HG03045 (cell line): ENCODE results near the gene FAM72B.
"Not testable (repeated sequence)": the region's sequence is repeated elsewhere in the genome, so short reads cannot be mapped to it uniquely, and the experiment has no call there.

Experiments used
- ATAC-seq: cut with Tn5 transposase; IDR thresholded peaks from one replicate; pipeline ENCODE4 v1.9.1; 2021; ENCODE audit warnings: mild to moderate bottlenecking, moderate library complexity; ENCODE audit not compliant: unreplicated experiment

The FAM72B gene

GRCh38 chr1:121155671-121156358 is 28.3 kb downstream of the FAM72B start:
- ATAC-seq, result not testable (repeated sequence)

DNA sequence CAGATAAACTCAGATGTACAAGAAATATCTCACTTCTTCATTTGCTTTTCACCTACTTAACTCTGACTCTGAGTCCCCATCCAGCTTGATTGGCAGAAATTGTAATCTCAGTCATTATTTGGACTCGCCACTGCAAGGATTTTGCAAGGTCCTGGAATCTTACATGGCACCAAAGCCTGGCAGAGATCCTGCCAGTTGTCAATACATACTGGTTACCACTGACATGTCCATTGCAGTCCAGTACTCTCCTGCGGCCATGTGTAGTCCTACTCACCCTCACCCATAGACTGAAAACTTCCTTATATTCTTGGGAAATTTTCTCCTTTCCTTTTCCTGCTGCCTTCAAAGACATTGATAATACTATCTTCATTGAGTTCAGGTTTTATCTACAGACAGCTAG is 29.3 kb downstream of the FAM72B start:
- ATAC-seq, result not testable (repeated sequence)

GRCh38 chr1:121152788-121153187 is 31.4 kb downstream of the FAM72B start:
- ATAC-seq, result not testable (repeated sequence)

GRCh38 chr1:121151294-121151693 is 32.8 kb downstream of the FAM72B start:
- not testable (repeated sequence) for ATAC-seq

- not testable (repeated sequence) for ATAC-seq
These were observed 35.5 kb downstream of the FAM72B start for GRCh38 chr1:121148489-121149190.

DNA sequence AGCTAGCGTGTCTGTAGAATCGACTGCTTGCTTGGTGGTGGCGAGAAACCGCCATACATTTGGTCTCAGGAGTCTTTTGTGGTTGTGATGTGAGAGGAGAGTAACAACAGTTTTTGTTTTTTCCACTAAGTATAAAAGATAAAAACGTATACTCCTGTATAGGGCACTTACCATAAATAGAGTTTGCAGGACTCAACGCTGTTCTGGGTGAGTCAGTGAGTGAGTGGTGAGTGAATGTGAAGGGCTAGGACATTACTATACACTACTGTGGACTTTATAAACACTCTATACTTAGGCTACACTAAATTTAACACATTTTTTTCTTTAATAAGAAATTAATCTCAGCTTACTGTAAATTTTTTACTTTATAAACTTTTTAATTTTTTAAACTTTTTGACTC is 43.7 kb downstream of the FAM72B start:
- ATAC-seq, result not testable (repeated sequence)

DNA sequence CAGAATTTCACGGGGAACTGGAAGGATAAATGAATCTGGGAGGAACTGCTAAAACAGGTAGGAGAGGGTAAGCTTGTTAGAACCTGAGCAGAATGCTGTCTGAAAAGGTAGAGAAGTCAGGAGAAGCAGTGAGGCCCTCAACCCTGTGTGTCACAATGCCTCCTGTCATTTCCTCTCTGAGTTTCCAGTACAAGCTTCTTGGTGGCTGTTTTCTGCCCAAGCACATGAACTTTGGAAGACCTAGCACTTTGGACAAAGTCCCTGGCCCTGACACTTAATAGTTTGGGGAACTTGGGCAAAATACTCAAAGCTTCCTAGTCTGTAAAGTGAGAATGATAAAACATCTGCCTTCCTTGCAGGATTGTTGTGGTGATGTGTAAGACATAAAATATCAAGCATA is 52.6 kb downstream of the FAM72B start:
- not testable (repeated sequence) for ATAC-seq

GRCh38 chr1:121118480-121118824 is 65.7 kb downstream of the FAM72B start:
- not testable (repeated sequence) for ATAC-seq
